ENCODE results near the gene ALKAL2.
"Not testable (repeated sequence)": the region's sequence is repeated elsewhere in the genome, so short reads cannot be mapped to it uniquely, and the experiment has no call there.

ALKAL2 gene

DNA sequence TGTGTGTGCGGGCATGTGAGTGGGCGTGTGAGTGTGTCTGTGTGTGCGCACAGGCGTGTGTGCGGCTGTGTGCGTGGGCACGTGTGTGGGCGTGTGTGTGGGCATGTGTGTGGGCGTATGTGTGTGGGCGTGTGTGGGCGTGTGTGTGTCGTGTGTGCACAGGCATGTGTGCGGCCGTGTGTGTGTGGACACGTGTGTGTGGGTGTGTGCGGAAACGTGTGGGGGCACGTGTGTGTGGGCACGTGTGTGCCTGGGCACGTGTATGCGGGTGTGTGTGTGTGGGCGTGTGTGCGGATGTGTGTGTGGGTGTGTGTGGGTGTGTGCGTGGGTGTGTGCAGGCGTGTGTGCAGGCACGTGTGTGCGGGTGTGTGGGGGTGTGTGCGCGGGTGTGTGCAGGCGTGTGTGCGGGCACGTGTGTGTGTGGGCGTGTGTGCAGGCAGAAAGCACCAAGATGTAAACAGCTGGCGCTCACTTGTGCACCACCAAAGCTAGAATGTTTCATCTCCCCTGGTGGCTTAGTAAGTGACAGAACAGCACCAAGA lies 31.2 kb upstream of the ALKAL2 start:
- no peak overlapping the region for H3K27ac ChIP-seq
- TF ChIP-seq, protein P1, sequence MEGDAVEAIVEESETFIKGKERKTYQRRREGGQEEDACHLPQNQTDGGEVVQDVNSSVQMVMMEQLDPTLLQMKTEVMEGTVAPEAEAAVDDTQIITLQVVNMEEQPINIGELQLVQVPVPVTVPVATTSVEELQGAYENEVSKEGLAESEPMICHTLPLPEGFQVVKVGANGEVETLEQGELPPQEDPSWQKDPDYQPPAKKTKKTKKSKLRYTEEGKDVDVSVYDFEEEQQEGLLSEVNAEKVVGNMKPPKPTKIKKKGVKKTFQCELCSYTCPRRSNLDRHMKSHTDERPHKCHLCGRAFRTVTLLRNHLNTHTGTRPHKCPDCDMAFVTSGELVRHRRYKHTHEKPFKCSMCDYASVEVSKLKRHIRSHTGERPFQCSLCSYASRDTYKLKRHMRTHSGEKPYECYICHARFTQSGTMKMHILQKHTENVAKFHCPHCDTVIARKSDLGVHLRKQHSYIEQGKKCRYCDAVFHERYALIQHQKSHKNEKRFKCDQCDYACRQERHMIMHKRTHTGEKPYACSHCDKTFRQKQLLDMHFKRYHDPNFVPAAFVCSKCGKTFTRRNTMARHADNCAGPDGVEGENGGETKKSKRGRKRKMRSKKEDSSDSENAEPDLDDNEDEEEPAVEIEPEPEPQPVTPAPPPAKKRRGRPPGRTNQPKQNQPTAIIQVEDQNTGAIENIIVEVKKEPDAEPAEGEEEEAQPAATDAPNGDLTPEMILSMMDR (conservative IDR thresholded peaks at IDR 0.05), result no peak

DNA sequence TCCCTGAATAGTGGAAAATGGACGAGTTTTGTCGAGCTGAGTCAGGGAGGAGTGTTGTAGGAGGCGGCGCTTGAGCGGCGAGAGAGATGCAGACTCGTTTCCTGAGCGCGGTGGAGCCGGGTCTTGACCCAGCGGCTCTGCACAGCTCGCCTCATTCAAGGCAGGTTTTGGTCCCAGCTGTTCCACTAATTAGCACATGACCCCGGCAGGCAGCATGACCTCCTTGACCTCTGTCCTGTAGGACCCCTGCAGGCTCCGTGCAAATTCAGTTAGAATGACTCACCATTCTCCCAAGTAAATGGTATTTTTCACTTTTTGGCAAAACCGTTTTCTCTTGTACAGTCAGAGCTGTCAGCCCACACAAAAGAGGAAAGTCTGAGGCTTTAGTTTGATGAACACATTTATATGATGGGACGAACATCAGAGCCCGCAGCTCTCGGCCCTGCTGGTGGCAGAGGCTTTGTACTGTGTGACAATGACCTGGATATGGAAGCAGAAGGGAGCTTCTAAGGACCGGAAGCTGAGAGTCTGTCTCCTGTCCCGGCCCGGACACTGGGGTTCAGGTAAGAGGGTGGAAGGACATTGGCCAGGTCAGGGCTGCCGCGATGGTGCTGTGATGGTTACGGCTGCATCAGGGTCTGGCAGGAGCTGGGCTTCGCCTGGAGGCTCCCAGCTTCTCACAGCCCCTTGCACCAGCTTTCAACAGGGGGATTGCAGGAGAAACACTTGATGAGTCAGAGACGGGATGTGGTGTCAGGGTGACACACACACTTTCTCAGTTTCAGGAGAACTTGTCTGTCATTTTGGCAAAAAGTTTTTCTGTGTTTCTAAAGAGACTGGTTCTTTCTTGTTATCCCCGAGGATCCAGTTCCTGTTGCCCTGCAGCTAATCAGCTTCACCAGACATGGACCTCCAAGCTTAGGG lies 29.9 kb upstream of the ALKAL2 start:
- H3K27ac ChIP-seq, result no peak overlapping the region
- TF ChIP-seq, protein P1 (conservative IDR thresholded peaks at IDR 0.05), result no peak

DNA sequence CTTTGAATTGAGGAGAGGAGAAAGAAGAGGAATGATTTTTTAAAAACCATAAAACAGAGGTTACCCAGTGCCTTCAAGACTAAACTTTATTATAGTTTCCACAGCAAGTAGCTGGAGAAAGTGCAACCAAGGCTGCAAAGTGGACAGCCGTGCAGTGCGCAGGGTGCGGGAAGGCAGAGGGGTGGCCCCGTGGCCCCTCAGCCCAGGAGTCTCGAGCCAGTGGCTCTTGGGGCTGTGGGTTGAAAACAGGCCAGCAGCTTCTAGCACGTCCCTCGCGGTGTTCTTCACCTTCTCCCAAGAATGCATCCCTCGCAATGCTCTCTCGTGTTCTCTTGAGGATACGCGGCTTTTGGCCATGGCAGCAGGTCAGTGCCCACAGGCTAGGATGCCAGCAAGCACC lies 28.5 kb upstream of the ALKAL2 start:
- no peak overlapping the region for H3K27ac ChIP-seq
- TF ChIP-seq, protein P1 (conservative IDR thresholded peaks at IDR 0.05), result no peak

DNA sequence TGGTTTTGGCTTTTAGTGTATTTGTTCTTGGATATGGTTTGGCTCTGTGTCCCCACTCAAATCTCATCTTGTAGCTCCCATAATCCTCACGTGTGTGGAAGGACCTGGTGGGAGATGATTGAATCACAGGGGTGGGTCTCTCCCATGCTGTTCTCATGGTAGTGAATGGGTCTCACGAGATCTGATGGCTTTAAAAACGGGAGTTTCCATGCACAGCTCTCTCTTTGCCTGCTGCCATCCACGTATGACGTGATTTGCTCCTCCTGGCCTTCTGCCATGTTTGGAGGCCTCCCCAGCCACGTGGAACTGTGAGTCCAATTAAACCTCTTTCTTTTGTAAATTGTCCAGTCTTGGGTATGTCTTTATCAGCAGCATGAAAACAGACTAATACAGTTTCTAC lies 28.0 kb upstream of the ALKAL2 start:
- H3K27ac ChIP-seq, result not testable (repeated sequence)

DNA sequence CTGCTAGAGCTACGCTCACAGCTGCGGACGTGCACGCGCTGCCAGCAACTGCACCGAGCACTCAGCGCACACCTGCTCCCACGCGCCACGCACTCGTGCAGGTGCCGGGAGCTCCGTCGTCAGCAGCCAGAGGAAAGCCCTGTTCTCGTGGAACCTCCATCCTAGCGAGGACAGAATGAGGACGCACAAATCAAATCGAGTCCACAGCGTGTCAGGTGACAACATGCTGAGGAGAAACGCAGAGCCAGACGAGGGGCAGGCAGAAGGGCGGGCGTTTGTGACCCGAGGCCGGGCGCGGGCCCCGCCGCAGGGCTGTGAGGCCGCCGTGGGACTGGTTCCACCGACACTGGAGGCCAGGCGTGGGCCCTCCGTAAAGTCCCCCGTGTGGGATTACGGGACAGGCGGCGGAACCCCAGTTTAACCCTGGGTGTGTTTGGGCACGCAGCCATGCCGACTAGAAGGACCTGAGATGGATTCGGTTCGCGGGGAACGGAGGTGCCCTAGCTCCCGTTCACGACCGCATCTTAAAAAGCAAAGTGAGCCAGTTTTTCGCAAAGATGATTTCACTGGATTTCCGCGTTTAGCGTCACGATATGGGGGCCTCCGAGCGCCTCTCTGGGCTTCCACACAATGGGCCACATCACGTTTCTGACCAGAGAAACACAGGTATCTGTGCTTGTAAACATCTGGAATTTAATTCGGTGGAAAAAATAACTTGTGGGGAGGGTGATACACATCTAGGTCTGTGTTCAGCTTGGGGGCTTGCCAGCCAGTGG lies 26.9 kb upstream of the ALKAL2 start:
- H3K27ac ChIP-seq, result no peak overlapping the region
- TF ChIP-seq, protein P1 (conservative IDR thresholded peaks at IDR 0.05), result no peak

DNA sequence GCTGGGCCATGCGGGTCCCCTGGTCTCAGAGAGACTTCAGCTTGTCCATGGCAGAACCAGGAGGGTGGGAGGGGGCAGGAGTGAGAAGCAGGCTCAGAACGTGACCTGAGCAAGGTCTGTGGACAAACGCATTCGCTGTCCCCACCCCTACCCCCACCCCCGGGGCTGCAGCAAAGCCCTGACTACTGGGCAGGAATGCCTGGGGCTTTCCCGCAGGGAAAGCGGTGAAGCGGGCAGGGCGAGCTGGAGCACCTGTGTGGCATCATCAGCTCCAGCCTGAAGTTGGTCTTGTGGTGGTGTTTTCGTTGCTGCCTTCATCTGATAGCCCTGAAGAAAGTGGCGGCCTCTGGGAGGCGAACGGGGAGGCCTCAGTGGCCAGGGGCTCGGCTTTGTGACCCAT lies 26.1 kb upstream of the ALKAL2 start:
- TF ChIP-seq, protein P1 (conservative IDR thresholded peaks at IDR 0.05), result no peak
- no peak overlapping the region for H3K27ac ChIP-seq

DNA sequence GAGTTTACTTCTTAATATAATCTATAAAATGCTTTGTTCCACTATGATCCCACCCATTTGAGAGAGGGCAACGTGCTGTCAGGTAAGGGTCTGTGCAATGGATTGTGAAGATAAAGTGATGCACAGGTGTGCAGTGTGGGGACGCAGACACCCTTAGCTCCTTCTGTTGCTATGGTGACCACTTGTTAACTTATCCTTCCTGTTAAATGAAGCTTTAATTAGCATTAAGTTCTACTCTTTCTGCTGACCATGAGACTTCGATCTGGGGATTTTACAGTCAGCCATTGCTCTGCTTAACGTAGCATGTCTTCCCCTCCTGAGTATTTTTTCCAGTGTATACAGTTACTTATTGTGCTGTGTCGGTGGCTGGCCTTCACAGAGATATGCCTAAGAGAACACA lies 23.1 kb upstream of the ALKAL2 start:
- TF ChIP-seq, protein P1 (conservative IDR thresholded peaks at IDR 0.05), result no peak
- H3K27ac ChIP-seq, result no peak overlapping the region
